Activated CD8-positive, alpha-beta memory T cell treated with anti-CD3 and anti-CD28 coated beads for 48 hours (primary cell): ENCODE results near the gene UBTD2.

ENCODE experiments used
- DNase-seq, 3 experiments: peaks; one replicate each; pipeline ENCODE4 v3.0.0-alpha.2; 2020; ENCODE audit warnings: low read depth in 2 of 3, low spot score in 2 of 3

UBTD2 gene

GRCh38 chr5:172173564-172174153 lies 109.9 kb downstream of the UBTD2 start:
- DNase-seq = peak in 2 of 3 experiments; percentile 65 to 68

- no peak for DNase-seq
Observed at GRCh38 chr5:172172912-172173563, 110.5 kb downstream of the UBTD2 start.

GRCh38 chr5:172171118-172171517 lies 112.4 kb downstream of the UBTD2 start:
- no peak for DNase-seq

- no peak for DNase-seq
Observed at GRCh38 chr5:172170251-172170701, 113.3 kb downstream of the UBTD2 start.

- DNase-seq = no peak
Observed at GRCh38 chr5:172169216-172169615, 114.3 kb downstream of the UBTD2 start.

GRCh38 chr5:172168311-172168710 lies 115.3 kb downstream of the UBTD2 start:
- DNase-seq = no peak

GRCh38 chr5:172167895-172168294 lies 115.7 kb downstream of the UBTD2 start:
- no peak for DNase-seq

GRCh38 chr5:172166030-172166826 lies 117.3 kb downstream of the UBTD2 start:
- no peak for DNase-seq

GRCh38 chr5:172165465-172165864 lies 118.1 kb downstream of the UBTD2 start:
- DNase-seq = no peak

- no peak for DNase-seq
Observed at GRCh38 chr5:172164769-172165212, 118.8 kb downstream of the UBTD2 start.

- DNase-seq = no peak
Observed at GRCh38 chr5:172163346-172163745, 120.2 kb downstream of the UBTD2 start.

- no peak for DNase-seq
Observed at GRCh38 chr5:172162987-172163343, 120.6 kb downstream of the UBTD2 start.

GRCh38 chr5:172162323-172162986 lies 121.1 kb downstream of the UBTD2 start:
- DNase-seq = no peak

GRCh38 chr5:172160506-172160905 lies 123.1 kb downstream of the UBTD2 start:
- no peak for DNase-seq
